ENCODE measurements around the gene HGFAC.

Gene HGFAC

DNA sequence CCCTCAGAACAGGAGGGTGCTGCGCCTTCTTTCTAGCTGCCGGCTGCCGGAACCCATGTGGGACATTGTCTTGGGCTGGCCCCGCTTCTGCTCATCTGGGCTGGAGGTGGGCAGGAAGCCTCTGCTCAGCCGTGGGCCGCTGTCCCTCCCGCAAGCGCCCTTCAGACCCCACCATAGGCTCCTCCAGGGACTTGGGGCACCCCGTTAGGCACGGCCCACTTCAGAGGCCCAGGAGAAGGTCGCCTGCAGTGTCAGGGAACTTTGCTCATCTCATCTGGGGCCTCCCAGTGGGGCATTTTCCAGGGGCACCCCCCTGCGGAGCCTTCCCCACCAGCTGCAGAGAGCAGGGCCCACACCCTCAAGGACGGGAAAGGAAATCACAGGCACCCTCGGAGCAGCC lies 54.3 kb downstream of the HGFAC start:
- no peak overlapping the region for H3K4me3 ChIP-seq (ENCODE audit: low read depth, low read length)
- TF ChIP-seq, protein P1, sequence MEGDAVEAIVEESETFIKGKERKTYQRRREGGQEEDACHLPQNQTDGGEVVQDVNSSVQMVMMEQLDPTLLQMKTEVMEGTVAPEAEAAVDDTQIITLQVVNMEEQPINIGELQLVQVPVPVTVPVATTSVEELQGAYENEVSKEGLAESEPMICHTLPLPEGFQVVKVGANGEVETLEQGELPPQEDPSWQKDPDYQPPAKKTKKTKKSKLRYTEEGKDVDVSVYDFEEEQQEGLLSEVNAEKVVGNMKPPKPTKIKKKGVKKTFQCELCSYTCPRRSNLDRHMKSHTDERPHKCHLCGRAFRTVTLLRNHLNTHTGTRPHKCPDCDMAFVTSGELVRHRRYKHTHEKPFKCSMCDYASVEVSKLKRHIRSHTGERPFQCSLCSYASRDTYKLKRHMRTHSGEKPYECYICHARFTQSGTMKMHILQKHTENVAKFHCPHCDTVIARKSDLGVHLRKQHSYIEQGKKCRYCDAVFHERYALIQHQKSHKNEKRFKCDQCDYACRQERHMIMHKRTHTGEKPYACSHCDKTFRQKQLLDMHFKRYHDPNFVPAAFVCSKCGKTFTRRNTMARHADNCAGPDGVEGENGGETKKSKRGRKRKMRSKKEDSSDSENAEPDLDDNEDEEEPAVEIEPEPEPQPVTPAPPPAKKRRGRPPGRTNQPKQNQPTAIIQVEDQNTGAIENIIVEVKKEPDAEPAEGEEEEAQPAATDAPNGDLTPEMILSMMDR (IDR thresholded peaks at IDR 0.05; ENCODE audit: low read depth, low read length), result no peak

DNA sequence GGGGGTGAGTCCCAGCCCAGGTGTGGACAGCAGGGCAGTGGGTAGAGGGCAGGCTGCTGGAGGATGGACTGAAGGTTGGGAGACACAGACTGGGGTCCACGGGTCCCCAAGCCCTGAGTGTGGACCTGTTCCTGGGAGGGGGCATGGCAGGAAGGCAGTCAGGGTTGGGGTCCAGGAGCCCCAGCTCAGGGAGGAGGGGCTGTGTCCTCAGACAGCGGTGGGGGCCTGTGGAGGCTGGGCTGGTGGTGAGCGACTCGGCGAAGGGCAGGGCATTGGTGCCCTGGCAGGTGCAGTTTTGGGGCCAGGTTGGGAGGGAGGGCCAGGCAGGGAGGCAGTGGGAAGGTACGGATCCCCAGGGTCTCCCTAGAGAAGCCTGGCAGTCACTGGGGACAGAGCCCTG lies 55.3 kb downstream of the HGFAC start:
- TF ChIP-seq, protein P1 (IDR thresholded peaks at IDR 0.05; ENCODE audit: low read depth, low read length), result no peak
- H3K4me3 ChIP-seq (ENCODE audit: low read depth, low read length), result no peak overlapping the region

DNA sequence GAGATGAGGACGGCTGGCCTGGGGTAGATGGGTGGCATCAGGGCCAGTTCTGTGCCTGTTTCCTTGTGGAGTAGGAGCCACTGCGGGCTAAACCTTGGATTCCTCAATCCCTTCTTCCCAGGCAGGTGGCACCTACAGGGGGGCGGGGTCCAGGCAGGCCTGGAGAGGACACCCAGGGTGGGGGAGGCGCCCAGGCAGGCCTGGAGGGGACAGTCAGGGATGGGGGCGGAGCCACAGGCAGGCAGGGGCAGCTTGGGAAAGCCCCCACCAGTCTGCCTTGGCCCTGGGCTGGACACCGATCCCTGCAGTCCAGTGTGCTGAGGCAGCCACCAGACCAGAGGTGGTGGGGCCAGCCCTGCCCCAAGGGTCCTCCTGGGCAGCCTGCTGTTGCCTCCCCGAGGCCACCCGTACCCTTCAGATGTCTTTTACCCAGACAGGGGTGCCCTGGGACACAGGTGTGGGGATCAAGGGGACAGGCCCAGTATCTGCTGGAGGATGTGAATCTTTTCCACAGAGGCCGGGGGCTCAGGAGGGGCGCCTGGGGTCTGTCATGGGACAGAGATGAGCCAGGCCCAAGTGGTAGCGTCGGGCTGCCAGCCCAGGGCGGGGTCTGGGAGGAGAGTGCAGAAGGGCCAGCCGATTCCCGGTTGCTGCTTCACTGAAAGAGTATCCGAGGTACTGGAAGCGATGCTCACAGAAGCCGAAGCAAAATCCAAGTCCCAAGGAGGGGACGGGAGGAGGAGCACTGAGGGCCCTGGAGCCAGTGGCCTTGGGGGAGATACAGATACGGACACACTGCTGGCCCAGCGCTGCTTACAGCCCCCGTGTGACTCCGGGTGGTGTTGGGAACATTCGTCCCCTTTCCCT lies 56.0 kb downstream of the HGFAC start:
- H3K4me3 ChIP-seq (ENCODE audit: low read depth, low read length), result no peak overlapping the region
- TF ChIP-seq, protein P1 (IDR thresholded peaks at IDR 0.05; ENCODE audit: low read depth, low read length), result no peak

DNA sequence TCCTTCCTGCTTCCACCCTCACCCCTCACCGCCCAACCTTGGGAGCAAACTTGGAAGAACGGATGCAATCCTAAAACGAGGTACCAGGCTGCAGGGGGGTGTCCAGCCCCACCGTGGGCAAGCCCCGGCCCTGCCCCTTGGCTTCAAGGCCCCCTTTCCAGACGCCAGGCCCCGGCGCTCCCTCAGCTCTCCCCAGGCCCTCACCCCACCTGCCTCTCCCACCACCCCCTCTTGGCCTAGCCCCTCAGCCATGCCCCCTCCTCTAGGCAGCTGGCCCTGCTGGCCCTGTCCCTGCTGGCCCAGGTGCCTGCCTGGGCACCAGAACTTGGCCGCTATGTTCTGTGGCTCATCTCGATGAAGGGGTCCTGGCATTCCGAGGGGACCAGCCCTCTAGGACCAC lies 56.6 kb downstream of the HGFAC start:
- TF ChIP-seq, protein P1 (IDR thresholded peaks at IDR 0.05; ENCODE audit: low read depth, low read length), result no peak
- no peak overlapping the region for H3K4me3 ChIP-seq (ENCODE audit: low read depth, low read length)

All from WI38 (cell line).